Calu3 (cell line): Measurements from ENCODE around the gene SPSB2. TPM values are rescaled to one million over a fixed set of nuclear protein-coding genes. Genes with fewer than 3 reads are reported as not detected.

Experiments used
- BruUV-seq: library from RNA; stranded (reverse); fragments of 400-500 nt; replicated peaks from 2 replicates; lab custom pipeline; 2021; lab: Mats Ljungman, UMichigan
- CTCF ChIA-PET: fragments of 300-600 bp; sonication (Branson Sonifier 250); formaldehyde crosslinking; loops from one replicate; lab custom pipeline; 2022; ENCODE audit warnings: antibody characterized with exemption; lab: Charles Lee
- DNase-seq: peaks from one replicate; pipeline ENCODE4 v3.0.0; 2022
- H3K27ac Mint-ChIP-seq: one replicate; pipeline ENCODE4 v1.8.0; 2022; ENCODE audit warnings: mixed read lengths; ENCODE audit not compliant: unreplicated experiment
- H3K27me3 Mint-ChIP-seq: one replicate; pipeline ENCODE4 v1.8.0; 2022; ENCODE audit warnings: mixed read lengths; ENCODE audit not compliant: unreplicated experiment
- H3K36me3 Mint-ChIP-seq: one replicate; pipeline ENCODE4 v1.8.0; 2022; ENCODE audit warnings: mild to moderate bottlenecking, moderate library complexity, mixed read lengths; ENCODE audit not compliant: insufficient read depth, unreplicated experiment
- H3K4me1 Mint-ChIP-seq: one replicate; pipeline ENCODE4 v1.8.0; 2022; ENCODE audit warnings: mild to moderate bottlenecking, low read depth, mixed read lengths; ENCODE audit not compliant: unreplicated experiment
- H3K4me3 Mint-ChIP-seq: one replicate; pipeline ENCODE4 v1.8.0; 2022; ENCODE audit warnings: mild to moderate bottlenecking, low read depth, moderate library complexity, mixed read lengths; ENCODE audit not compliant: unreplicated experiment
- H3K9me3 Mint-ChIP-seq: one replicate; pipeline ENCODE4 v1.8.0; 2022; ENCODE audit warnings: low read depth, mixed read lengths; ENCODE audit not compliant: unreplicated experiment
- CTCF ChIP-seq: fragments of 200-600 bp; IDR thresholded peaks from one replicate; pipeline ENCODE4 v1.8.0; 2022; ENCODE audit warnings: antibody characterized with exemption; ENCODE audit not compliant: unreplicated experiment
- intact Hi-C: fragments of 100-400 bp; cut with micrococcal nuclease; formaldehyde crosslinking; loops from one replicate; pipeline ENCODE4 v1.10.0; 2022; ENCODE audit not compliant: unreplicated experiment
- total RNA-seq: library from RNA; stranded (reverse); gene quantifications from 2 replicates; pipeline ENCODE4 v1.2.3, GENCODE V29; 2022

Gene SPSB2
- total RNA-seq, 1 experiment from 2014 or later, result 18.0 TPM

GRCh38 chr12:6860116-6860515 lies 13.0 kb downstream of the SPSB2 start:
- H3K36me3 Mint-ChIP-seq, result peaks cover 18% of the 10 kb centered on the region
- H3K27me3 Mint-ChIP-seq, result no peaks in the 10 kb centered on the region
- H3K4me1 Mint-ChIP-seq, result no peaks in the 10 kb centered on the region
- CTCF ChIA-PET, result no interaction called here
- intact Hi-C loops, result no loop called here
- no peak for DNase-seq
- H3K27ac Mint-ChIP-seq, result no peak overlapping the region
- H3K4me3 Mint-ChIP-seq, result no peak overlapping the region
- H3K9me3 Mint-ChIP-seq, result no peaks in the 10 kb centered on the region
- no TSS peak for BruUV-seq
- no peak for TF ChIP-seq CTCF

GRCh38 chr12:6858799-6859198 lies 14.3 kb downstream of the SPSB2 start:
- BruUV-seq, result no TSS peak
- DNase-seq, result no peak
- Mint-ChIP-seq H3K9me3 (no peaks in the 10 kb centered on the region), H3K27ac (no peak overlapping the region), H3K4me3 (no peak overlapping the region), H3K36me3 (peaks cover 24% of the 10 kb centered on the region), H3K27me3 (no peaks in the 10 kb centered on the region), H3K4me1 (peaks cover 7% of the 10 kb centered on the region)
- CTCF ChIA-PET, result interaction anchor here (0.6 kb wide), 1 partner anchor 71 kb away, joined by 3 read pairs; no protein-coding TSS in a partner anchor
- no peak for TF ChIP-seq CTCF
- intact Hi-C loops, result no loop called here

- no TSS peak for BruUV-seq
- Mint-ChIP-seq H3K36me3 (peaks cover 44% of the 10 kb centered on the region), H3K4me3 (no peak overlapping the region), H3K4me1 (peaks cover 15% of the 10 kb centered on the region), H3K27ac (no peak overlapping the region), H3K27me3 (no peaks in the 10 kb centered on the region), H3K9me3 (no peaks in the 10 kb centered on the region)
- TF ChIP-seq CTCF, result no peak
- DNase-seq, result no peak
- CTCF ChIA-PET, result no interaction called here
- intact Hi-C loops, result no loop called here
Measured at GRCh38 chr12:6855322-6855721, 17.8 kb downstream of the SPSB2 start.

- H3K36me3 Mint-ChIP-seq, result peaks cover 55% of the 10 kb centered on the region
- BruUV-seq, result no TSS peak
- intact Hi-C loops, result no loop called here
- no peaks in the 10 kb centered on the region for H3K27me3 Mint-ChIP-seq
- CTCF ChIA-PET, result interaction anchor here (0.6 kb wide), 1 partner anchor 26 kb away, joined by 5 read pairs; no protein-coding TSS in a partner anchor
- H3K4me1 Mint-ChIP-seq, result peaks cover 27% of the 10 kb centered on the region
- peak overlapping the region; percentile 94 for H3K4me3 Mint-ChIP-seq
- no peaks in the 10 kb centered on the region for H3K9me3 Mint-ChIP-seq
- no peak for DNase-seq
- H3K27ac Mint-ChIP-seq, result no peak overlapping the region
- no peak for TF ChIP-seq CTCF
Measured at GRCh38 chr12:6854036-6854435, 19.1 kb downstream of the SPSB2 start.
